RKO (cell line): Measurements from ENCODE around the gene FIBP.
"Not testable (repeated sequence)": the region's sequence is repeated elsewhere in the genome, so short reads cannot be mapped to it uniquely, and the experiment has no call there.

Source experiments
- DNase-seq: peaks from one replicate; pipeline ENCODE4 v3.0.0-alpha.2; 2016; ENCODE audit warnings: low spot score

FIBP gene

GRCh38 chr11:65859095-65859811, 29.0 kb downstream of the FIBP start:
- DNase-seq = peak; percentile 99

- DNase-seq = peak; percentile 55
Observed at GRCh38 chr11:65858681-65859087, 29.6 kb downstream of the FIBP start.

DNA sequence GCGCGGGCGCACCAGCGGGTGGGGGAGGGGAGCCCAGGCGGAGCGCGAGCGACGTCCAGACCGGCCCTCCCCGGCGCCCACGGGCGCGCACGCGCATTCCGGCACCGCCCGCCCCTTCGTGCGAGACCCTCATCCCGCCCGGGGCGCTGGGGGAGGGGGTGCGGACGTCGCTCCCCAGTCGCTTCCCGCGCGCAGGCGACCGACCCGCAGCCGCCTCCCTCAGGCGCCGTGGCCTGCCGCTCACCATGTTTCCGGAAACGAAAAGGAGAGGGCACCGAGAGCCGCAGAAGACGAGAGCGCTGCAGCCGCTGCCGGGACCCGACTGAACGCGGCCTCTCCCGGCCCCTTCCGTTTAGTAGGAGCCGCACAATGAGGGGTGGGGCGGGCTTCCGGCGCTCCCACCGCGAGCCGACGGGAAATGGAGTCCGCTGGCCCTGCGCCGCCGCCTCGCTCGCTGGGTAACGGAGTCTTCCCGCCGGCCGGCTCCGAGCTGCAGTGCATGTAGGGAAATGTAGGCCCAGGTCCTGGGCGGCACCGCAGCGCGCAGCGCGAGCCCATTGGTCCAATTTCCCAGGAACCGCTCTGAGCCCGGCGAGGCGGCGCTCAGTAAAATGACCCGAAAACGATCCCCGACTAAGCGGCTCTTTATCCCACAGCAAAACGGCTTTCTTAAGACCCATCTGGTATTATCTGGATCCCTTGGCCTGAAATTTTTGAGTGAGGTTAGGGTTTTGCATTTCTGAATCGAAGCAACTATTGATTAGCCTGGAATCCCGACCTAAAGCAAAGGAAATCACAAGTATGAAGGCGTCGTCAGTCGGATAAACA, 30.2 kb downstream of the FIBP start, which contains the start of gene CFL1:
Gene CFL1, minus strand, starts transcription at position 328 of the 828 bp plus-strand sequence. Its CDS starts 81 bp downstream, at position 247.
- DNase-seq = peak; percentile 98

- peak; percentile 51 for DNase-seq
Observed at GRCh38 chr11:65857500-65857852, 30.8 kb downstream of the FIBP start.

- peak; percentile 80 for DNase-seq
Observed at GRCh38 chr11:65856689-65857499, 31.4 kb downstream of the FIBP start.

DNA sequence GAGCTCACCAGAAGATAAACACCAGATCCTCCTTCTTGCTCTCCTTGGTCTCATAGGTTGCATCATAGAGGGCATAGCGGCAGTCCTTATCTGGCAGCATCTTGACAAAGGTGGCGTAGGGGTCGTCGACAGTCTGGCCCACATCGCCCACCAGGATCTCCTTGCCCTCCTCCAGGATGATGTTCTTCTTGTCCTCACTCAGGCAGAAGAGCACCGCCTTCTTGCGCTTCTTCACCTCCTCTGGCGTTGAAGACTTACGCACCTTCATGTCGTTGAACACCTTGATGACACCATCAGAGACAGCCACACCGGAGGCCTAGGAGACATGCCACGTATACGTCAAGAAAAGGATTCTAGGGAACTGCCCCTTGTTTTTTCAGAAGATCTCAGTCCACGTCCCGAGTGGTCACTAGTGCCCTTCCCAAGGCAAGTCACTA, 32.3 kb downstream of the FIBP start:
- no peak for DNase-seq

DNA sequence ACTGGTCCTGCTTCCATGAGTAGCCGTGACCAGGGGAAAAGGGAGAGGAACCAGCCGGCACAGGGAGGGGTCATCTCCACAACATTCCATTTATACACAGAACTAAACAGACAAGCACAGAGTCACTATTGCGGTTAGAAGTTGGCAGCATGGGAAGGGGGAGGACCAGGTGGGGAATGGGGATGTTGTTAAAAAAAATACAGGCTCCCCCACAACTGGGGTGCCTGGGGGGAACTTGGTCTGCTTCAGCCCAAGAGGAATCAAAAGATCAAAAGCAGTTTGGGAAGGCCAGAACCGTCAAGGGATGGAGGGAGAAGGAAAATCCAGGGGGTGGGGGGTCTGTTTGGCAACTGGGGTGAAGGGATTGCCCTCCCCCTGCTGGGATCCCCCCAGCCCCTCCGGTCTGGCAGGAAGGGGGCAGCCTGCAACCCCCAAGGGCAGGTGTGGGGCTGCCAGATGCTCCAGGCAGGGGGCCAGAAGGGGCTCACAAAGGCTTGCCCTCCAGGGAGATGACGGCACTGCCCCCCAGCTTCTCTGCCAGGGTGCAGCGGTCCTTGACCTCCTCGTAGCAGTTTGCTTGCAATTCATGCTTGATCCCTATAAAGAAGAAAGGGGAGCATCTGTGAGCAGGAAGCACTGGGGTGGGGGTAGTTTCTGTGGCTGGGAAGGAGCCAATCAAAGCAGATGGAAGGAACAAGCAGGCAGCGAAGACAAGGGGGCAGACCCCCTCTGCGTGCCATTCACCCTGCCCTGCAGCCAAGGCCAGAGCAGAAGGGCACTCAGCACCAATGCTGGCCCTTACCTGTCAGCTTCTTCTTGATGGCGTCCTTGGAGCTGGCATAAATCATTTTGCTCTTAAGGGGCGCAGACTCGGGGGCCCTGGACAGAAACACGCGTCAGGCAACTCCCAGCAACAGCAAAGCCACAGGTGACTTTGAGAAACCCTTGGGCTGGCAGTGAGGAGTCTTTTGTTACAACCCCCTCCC, 33.1 kb downstream of the FIBP start:
- no peak for DNase-seq

DNA sequence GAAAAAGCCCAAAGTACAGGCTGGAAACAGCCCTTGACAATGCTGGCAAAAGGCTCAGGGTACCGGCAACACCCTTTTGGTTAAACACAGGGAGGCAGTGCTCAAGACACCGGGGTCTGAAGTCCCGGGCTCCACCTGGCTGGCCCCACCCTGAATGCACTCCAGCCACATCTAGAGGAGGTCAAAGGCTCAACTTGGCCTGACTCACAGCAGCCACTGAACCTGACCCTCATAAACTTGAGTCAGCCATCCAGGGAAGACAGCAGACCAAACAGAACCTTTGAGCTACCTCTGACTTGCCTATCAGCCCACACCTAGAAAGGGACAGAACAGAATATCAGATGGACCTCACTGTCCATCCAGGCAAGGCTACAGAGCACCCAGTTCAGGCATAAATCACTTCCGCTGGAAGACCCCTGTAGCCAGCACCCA, 34.1 kb downstream of the FIBP start:
- DNase-seq = no peak

- DNase-seq = no peak
Observed at GRCh38 chr11:65853246-65853979, 34.9 kb downstream of the FIBP start.

DNA sequence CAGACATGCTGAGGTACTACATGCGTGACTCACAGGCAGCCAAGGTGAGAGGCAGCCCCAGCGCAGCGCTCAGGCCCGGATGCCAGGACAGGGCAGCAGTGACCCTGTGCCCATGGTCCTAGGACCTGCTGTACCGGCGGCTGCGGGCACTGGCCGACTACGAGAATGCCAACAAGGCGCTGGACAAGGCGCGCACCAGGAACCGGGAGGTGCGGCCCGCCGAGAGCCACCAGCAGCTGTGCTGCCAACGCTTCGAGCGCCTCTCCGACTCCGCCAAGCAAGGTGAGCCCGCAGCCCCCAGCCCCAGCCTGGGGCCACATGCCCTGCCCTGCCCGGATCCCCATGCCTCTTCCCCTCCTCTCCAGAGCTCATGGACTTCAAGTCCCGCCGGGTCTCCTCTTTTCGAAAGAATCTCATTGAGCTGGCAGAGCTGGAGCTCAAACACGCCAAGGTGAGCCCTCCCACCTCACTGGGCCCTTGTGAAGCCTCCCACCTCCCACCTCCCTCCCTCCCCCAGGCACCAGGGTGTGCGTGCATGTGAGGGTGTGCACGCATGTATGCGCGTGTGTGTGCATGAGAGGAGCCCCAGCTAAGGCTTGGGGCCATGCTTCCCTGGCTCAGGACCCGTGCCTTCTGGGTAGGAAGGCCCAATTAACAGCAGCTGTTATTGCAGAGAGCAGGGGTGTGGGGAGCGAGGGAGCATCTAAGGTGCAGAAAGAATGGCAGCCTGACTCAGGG, 35.6 kb downstream of the FIBP start:
- no peak for DNase-seq

DNA sequence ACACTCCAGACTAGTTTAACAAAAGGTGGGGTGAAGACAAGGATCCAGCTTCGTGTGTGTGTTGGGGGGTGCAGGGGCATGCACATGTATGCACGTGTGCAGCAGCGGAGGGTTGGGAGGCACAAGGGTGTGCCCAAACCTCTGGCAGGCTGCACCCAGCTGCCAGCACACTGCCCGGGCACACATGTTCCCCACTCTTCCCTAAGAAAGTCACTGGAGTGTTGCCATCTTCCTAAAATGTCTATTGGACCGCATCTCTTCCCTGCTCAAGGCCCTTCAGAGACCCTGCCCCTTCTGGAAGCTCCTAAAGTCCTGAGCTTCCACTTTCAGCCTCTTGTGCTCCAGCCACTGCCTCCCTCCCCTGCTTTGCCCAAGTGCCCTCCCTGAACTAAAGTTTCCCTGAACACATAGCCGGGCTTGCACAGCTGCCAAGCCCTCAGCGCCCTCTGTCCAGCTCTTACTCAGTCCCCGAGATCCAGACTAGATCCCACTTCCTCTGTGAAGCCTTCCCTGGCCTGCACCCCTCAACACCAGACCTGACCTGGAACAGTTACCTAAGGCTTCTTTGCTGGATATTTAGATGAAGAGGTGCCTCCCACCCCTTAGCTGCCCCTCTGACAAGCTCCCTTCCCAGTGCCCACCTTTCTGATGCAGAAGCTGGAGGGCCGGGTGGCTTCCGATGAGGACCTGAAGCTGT, 36.3 kb downstream of the FIBP start:
- DNase-seq = no peak

GRCh38 chr11:65851083-65851579, 37.1 kb downstream of the FIBP start:
- no peak for DNase-seq

GRCh38 chr11:65850217-65851082, 37.8 kb downstream of the FIBP start:
- no peak for DNase-seq

GRCh38 chr11:65849771-65850216, 38.5 kb downstream of the FIBP start:
- DNase-seq = no peak

- DNase-seq = no peak
Observed at GRCh38 chr11:65849366-65849765, 38.9 kb downstream of the FIBP start.

DNA sequence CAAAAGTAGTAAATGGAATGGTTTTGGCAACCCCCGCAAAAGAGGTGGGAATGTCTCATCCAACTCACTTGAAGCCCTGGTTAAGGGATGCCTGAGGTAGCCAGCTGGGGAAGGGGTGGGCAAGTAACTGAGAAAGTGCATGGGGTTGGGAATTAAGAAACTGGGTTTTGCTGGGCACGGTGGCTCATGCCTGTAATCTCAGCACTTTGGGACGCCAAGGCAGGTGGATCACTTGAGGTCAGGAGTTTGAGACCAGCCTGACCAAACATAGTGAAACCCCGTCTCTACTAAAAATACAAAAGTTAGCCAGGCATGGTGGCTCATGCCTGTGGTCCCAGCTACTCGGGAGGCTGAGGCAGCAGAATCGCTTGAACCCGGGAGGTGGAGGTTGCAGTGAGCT, 39.6 kb downstream of the FIBP start:
- not testable (repeated sequence) for DNase-seq

- DNase-seq = no peak
Observed at GRCh38 chr11:65847746-65848145, 40.5 kb downstream of the FIBP start.
